SW 1271 (cell line): ENCODE measurements around the gene SUSD6.
"Not testable (repeated sequence)": the region's sequence is repeated elsewhere in the genome, so short reads cannot be mapped to it uniquely, and the experiment has no call there.

Source experiments
- DNase-seq, 2 experiments: peaks; one replicate each; lab custom pipeline; 2025; lab: John Stamatoyannopoulos, UW

Gene SUSD6

GRCh38 chr14:69620981-69621380 lies 9.6 kb downstream of the SUSD6 start:
- no peak for DNase-seq

- no peak for DNase-seq
Measured at GRCh38 chr14:69624136-69624535, 12.7 kb downstream of the SUSD6 start.

GRCh38 chr14:69625299-69626131 lies 14.1 kb downstream of the SUSD6 start:
- no peak for DNase-seq

- DNase-seq, result no peak
Measured at GRCh38 chr14:69626132-69626500, 14.7 kb downstream of the SUSD6 start.

GRCh38 chr14:69629225-69630127 lies 18.1 kb downstream of the SUSD6 start:
- DNase-seq, result no peak

- DNase-seq, result no peak
Measured at GRCh38 chr14:69630360-69630759, 19.0 kb downstream of the SUSD6 start.

- DNase-seq, result no peak
Measured at GRCh38 chr14:69631509-69631908, 20.1 kb downstream of the SUSD6 start.

- DNase-seq, result no peak
Measured at GRCh38 chr14:69632164-69632563, 20.8 kb downstream of the SUSD6 start.

GRCh38 chr14:69632593-69633151 lies 21.3 kb downstream of the SUSD6 start:
- no peak for DNase-seq

GRCh38 chr14:69633238-69633637 lies 21.8 kb downstream of the SUSD6 start:
- no peak for DNase-seq

GRCh38 chr14:69635981-69636639 lies 24.7 kb downstream of the SUSD6 start:
- no peak for DNase-seq

GRCh38 chr14:69636718-69637480 lies 25.5 kb downstream of the SUSD6 start:
- no peak for DNase-seq

GRCh38 chr14:69637503-69638031 lies 26.2 kb downstream of the SUSD6 start:
- no peak for DNase-seq

GRCh38 chr14:69640931-69641330 lies 29.5 kb downstream of the SUSD6 start:
- DNase-seq, result no peak

- not testable (repeated sequence) for DNase-seq
Measured at GRCh38 chr14:69642212-69642793, 30.9 kb downstream of the SUSD6 start.

- DNase-seq, result peak in 1 of 2 experiments; percentile 36
Measured at GRCh38 chr14:69643430-69644200, 32.2 kb downstream of the SUSD6 start.

- no peak for DNase-seq
Measured at GRCh38 chr14:69644814-69645213, 33.4 kb downstream of the SUSD6 start.

GRCh38 chr14:69647213-69647612 lies 35.8 kb downstream of the SUSD6 start:
- DNase-seq, result no peak

GRCh38 chr14:69647642-69648041 lies 36.2 kb downstream of the SUSD6 start:
- DNase-seq, result not testable (repeated sequence)
